ENCODE measurements around the gene CLDN1.

- TF ChIP-seq EZH2 (IDR thresholded peaks at IDR 0.05; ENCODE audit: borderline replicate concordance, low read length) (no peak), CTCF (IDR thresholded peaks at IDR 0.05; ENCODE audit: low read length) (no peak)
Observed at GRCh38 chr3:190323246-190323626, 990 bp upstream of the CLDN1 start.
